GM13977 (cell line): ENCODE data around the gene DCAF17.

Experiments used
- DNase-seq: peaks from one replicate; pipeline ENCODE4 v3.0.0; 2012; ENCODE audit warnings: low spot score
- in situ Hi-C: fragments of 300-500 bp; cut with MboI; formaldehyde crosslinking; loops from one replicate; pipeline ENCODE4 v1.12.0; 2022; ENCODE audit warnings: low sequenced_read_pairs, low pct_unique_long_range_greater_than_20kb, mixed read lengths, inconsistent platforms; ENCODE audit not compliant: unreplicated experiment
- TF ChIP-seq, protein P1 (sequence below): IDR thresholded peaks from 2 replicates; pipeline ENCODE4 v1.5.1; 2012; ENCODE audit warnings: mild to moderate bottlenecking, control low read depth; ENCODE audit not compliant: insufficient read depth; ENCODE audit errors: extremely low read depth, missing control alignments

DCAF17 gene

DNA sequence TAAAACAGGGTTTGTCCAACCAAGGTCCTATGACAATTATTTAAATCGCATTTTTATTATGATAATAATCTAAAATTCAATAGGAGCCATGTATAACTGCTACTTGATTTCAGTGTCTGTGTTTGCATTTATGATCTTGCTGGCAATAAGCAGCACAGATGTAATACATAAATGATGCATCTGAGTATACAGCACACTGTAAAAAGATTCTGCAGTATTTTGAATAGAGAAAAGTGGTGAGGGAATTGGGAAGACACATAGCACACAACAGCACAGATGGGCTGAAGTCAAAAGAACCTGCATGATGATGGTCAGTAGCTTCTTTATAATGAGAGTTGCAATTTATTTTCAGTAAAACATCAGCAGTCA lies 26.4 kb upstream of the DCAF17 start:
- in situ Hi-C loops: no loop called here
- TF ChIP-seq, protein P1, sequence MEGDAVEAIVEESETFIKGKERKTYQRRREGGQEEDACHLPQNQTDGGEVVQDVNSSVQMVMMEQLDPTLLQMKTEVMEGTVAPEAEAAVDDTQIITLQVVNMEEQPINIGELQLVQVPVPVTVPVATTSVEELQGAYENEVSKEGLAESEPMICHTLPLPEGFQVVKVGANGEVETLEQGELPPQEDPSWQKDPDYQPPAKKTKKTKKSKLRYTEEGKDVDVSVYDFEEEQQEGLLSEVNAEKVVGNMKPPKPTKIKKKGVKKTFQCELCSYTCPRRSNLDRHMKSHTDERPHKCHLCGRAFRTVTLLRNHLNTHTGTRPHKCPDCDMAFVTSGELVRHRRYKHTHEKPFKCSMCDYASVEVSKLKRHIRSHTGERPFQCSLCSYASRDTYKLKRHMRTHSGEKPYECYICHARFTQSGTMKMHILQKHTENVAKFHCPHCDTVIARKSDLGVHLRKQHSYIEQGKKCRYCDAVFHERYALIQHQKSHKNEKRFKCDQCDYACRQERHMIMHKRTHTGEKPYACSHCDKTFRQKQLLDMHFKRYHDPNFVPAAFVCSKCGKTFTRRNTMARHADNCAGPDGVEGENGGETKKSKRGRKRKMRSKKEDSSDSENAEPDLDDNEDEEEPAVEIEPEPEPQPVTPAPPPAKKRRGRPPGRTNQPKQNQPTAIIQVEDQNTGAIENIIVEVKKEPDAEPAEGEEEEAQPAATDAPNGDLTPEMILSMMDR: no peak
- DNase-seq: no peak

- TF ChIP-seq, protein P1: no peak
- in situ Hi-C loops: no loop called here
- no peak for DNase-seq
These were observed 24.5 kb upstream of the DCAF17 start for GRCh38 chr2:171409436-171409971.

GRCh38 chr2:171410101-171410500 lies 23.9 kb upstream of the DCAF17 start:
- in situ Hi-C loops: loop anchor here (10.0 kb wide), 1 partner anchor 85 kb away; no protein-coding TSS in a partner anchor
- TF ChIP-seq, protein P1: no peak

GRCh38 chr2:171410624-171411023 lies 23.4 kb upstream of the DCAF17 start:
- DNase-seq: no peak
- TF ChIP-seq, protein P1: no peak
- in situ Hi-C loops: loop anchor here (10.0 kb wide), 1 partner anchor 86 kb away; no protein-coding TSS in a partner anchor

More at GRCh38 chr2:171410101-171410500, 23.9 kb upstream of the DCAF17 start:
- DNase-seq: no peak

DNA sequence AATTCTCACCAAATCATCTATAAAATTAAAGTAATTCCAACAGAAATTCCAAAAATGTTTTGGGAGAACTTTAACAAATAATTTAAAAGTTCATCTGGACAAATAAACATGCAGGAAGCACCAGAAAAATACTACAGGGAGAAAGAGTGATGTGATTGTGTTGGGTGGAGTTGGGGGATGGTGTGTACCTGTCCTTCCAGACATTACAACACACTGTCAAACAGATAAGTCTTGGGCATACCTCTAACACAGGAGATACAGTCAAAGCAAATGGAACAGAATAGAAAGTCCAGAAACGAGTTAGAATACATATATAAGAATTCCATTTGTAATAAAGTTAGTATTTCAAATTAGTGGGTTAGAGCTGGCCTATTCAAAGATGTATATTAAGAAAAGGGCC lies 22.8 kb upstream of the DCAF17 start:
- TF ChIP-seq, protein P1: no peak
- no peak for DNase-seq
- in situ Hi-C loops: loop anchor here (10.0 kb wide), 1 partner anchor 86 kb away; no protein-coding TSS in a partner anchor

DNA sequence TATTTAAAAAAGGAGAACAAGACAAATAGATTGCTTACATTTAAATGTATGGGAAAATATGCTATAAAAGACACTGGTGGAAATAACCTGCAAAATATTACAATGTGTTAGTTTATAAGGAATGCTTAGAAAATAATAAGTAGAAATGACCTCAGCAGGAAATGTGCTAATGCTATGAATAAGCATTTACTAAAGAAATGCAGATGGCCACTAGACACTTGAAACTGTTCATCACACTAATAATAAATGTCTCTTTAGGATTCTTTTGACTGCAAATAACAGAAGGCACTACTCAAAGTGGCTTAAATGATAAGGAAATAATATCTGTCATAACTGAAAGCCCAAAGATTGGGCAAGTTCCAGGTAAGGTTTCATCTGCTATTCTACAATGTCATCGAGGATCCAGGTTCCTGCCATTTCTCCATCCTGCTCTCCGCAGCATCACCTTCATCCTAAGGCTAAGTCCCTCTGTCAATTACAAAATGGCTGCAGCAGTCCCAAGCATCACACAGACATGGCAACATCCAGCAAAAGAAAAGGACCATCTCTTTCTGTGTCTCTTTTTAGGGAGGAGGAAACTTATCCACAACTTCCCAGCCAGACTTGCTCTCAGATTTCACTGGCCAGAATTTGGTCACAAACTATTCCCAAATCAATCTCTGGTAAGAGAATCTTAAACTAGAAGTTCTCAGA lies 22.1 kb upstream of the DCAF17 start:
- no peak for DNase-seq
- TF ChIP-seq, protein P1: no peak
- in situ Hi-C loops: loop anchor here (10.0 kb wide), 1 partner anchor 87 kb away; no protein-coding TSS in a partner anchor
